Measurements from ENCODE around the gene TRAPPC4. TPM values are rescaled to one million over a fixed set of nuclear protein-coding genes. Genes with fewer than 3 reads are reported as not detected.

TRAPPC4 gene
- total RNA-seq, 2 donors from 2014 or later = 26.1 to 37.2 TPM

- no peaks in the 10 kb centered on the region for H3K9me3 ChIP-seq
- H3K4me3 ChIP-seq = no peak overlapping the region
- no peak for TF ChIP-seq CTCF (IDR thresholded peaks at IDR 0.05)
- peaks cover 0 to 29% of the 10 kb centered on the region in 2 donors for H3K4me1 ChIP-seq
- no peak for DNase-seq (ENCODE audit: low spot score)
- H3K27ac ChIP-seq = peak overlapping the region in 1 of 2 donors; percentile 25
- H3K36me3 ChIP-seq = peaks cover 16% of the 10 kb centered on the region
- H3K27me3 ChIP-seq = no peaks in the 10 kb centered on the region
Observed at GRCh38 chr11:119028346-119029068, 9.9 kb downstream of the TRAPPC4 start.

- TF ChIP-seq CTCF (IDR thresholded peaks at IDR 0.05) = no peak
- Histone ChIP-seq H3K4me1 (peaks cover 0 to 29% of the 10 kb centered on the region in 2 donors), H3K27ac (peak overlapping the region in 1 of 2 donors; percentile 25), H3K27me3 (no peaks in the 10 kb centered on the region), H3K36me3 (peaks cover 11% of the 10 kb centered on the region), H3K4me3 (no peak overlapping the region), H3K9me3 (no peaks in the 10 kb centered on the region)
- DNase-seq (ENCODE audit: low spot score) = no peak
Observed at GRCh38 chr11:119029069-119029339, 10.4 kb downstream of the TRAPPC4 start.

- H3K27ac ChIP-seq = peak overlapping the region; percentile 79 to 83
Observed at GRCh38 chr11:119029340-119030028, 10.9 kb downstream of the TRAPPC4 start.

GRCh38 chr11:119030029-119030328 lies 11.4 kb downstream of the TRAPPC4 start:
- no peak for DNase-seq (ENCODE audit: low spot score)
- TF ChIP-seq CTCF (IDR thresholded peaks at IDR 0.05) = no peak
- Histone ChIP-seq H3K4me3 (peak overlapping the region; percentile 78 to 88), H3K36me3 (peaks cover 8% of the 10 kb centered on the region), H3K4me1 (peaks cover 0 to 20% of the 10 kb centered on the region in 2 donors), H3K9me3 (no peaks in the 10 kb centered on the region), H3K27ac (peak overlapping the region; percentile 79 to 83), H3K27me3 (no peaks in the 10 kb centered on the region)

More at GRCh38 chr11:119029340-119030028, 10.9 kb downstream of the TRAPPC4 start:
- H3K4me3 ChIP-seq = peak overlapping the region; percentile 78 to 88
- H3K4me1 ChIP-seq = peaks cover 0 to 25% of the 10 kb centered on the region in 2 donors
- no peak for DNase-seq (ENCODE audit: low spot score)
- H3K9me3 ChIP-seq = no peaks in the 10 kb centered on the region
- peaks cover 11% of the 10 kb centered on the region for H3K36me3 ChIP-seq
- no peak for TF ChIP-seq CTCF (IDR thresholded peaks at IDR 0.05)
- no peaks in the 10 kb centered on the region for H3K27me3 ChIP-seq

GRCh38 chr11:119030329-119031047 lies 11.9 kb downstream of the TRAPPC4 start, which contains the start of gene SLC37A4:
SLC37A4 (minus strand) TSS chr11:119030877.
- no peaks in the 10 kb centered on the region for H3K27me3 ChIP-seq
- peak; percentile 98 for DNase-seq (ENCODE audit: low spot score)
- peaks cover 3% of the 10 kb centered on the region for H3K36me3 ChIP-seq
- peak within 1 kb of the TSS; percentile 79 to 83 for H3K27ac ChIP-seq
- peaks cover 0 to 17% of the 10 kb centered on the region in 2 donors for H3K4me1 ChIP-seq
- TF ChIP-seq CTCF (IDR thresholded peaks at IDR 0.05) = peak; percentile 90 to 91
- no peaks in the 10 kb centered on the region for H3K9me3 ChIP-seq
- H3K4me3 ChIP-seq = peak within 1 kb of the TSS; percentile 78 to 88

Data from right atrium auricular region (tissue), 2 donors.